NCI-H82 treated with DMSO at 0.1 percent for 48 hours (cell line): ENCODE results near the gene SLC45A3.

Experiments
- DNase-seq: peaks from one replicate; lab custom pipeline; 2025; ENCODE audit not compliant: unreplicated experiment; lab: John Stamatoyannopoulos, UW

Gene SLC45A3

DNA sequence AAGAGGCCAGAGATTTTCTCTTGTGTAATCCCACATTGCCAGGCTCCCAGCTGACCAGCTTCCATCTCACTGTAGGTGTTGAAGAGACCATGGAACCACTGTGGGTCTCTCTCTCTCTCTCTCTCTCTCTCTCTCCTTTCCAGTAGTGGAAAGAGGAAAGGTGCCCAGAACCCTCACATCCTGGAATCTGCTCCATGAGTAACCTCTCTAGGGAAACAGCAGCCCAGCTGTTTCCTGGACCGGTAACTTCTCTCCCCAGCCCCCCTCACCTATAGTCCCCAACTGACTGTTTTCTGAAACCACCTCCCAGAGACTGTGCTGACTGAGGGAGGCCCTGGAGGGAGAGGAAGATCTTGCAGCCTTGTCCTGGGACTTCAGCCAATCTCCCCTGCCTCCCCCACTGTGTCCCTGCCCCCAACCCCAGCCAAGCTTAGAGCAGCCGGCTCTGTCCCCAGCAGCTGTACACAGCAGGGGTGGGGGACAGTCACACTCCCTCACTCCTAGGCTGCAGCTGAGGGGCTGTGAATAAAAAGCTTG is 20.6 kb upstream of the SLC45A3 start:
- DNase-seq, result no peak

DNA sequence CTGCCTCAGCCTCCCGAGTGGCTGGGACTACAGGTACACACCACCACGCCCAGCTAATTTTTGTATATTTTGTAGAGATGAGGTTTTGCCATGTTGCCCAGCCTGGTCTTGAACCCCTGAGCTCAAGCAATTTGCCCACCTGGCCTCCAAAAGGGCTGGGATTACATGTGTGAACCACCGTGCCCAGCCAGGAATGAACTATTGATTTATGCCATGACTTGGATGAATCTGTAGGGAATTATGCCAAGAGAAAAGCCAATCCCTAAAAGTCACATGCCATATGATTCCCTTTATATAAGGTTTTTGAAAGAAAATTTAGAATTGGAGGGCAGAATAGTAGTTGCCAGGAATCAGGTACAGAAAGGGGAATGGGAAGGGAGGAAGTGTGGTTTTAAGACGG is 19.1 kb upstream of the SLC45A3 start:
- DNase-seq, result no peak

DNA sequence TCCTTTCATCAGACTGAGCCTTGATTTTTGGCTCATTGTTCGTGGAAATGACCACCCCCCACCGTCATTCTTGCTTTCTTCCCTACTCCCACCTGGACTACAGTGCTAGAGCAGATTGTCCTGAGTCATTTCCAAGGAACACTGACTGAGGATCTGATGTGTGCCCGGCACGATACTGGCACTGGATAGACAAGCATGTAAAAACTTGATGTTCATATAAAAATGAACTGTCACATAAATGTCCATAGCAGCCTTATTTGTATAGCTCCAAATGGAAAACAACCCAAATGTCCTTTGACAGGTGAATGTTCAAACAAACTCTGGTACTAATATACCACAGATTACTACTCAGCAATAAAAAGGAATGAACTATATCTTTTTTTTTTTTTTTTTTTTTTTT is 18.6 kb upstream of the SLC45A3 start:
- DNase-seq, result no peak

- no peak for DNase-seq
Observed at GRCh38 chr1:205693421-205693991, 13.2 kb upstream of the SLC45A3 start.

GRCh38 chr1:205692423-205692822 is 12.1 kb upstream of the SLC45A3 start:
- DNase-seq, result no peak

DNA sequence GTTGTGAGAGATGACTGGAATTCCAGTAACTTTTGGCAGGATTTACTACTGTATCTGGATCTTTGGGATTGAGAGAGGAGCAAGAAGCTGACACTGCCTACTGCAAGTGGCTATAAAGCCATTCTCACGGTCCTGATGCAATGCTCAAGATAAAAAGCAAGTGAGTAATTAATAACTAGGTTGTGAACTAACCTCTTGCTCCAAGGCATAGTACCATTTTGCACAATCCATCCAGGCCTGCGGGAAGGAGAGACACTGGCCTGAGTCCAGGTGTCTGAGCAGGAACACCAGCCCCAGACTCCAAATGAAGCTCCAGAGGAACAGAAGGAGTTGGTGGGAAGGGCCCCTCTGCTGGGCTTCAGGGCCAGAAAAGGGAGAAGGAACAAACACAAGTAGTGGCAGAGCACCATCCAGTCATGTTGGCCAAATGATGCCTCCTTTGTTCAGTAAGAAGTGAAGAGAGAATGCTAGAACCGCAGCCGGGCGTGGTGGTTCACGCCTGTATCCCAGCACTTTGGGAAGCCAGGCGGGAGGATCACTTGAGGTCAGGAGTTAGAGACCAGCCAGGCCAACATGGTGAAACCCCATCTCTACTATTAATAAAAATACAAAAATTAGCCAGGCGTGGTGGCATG is 9.9 kb upstream of the SLC45A3 start:
- no peak for DNase-seq

DNA sequence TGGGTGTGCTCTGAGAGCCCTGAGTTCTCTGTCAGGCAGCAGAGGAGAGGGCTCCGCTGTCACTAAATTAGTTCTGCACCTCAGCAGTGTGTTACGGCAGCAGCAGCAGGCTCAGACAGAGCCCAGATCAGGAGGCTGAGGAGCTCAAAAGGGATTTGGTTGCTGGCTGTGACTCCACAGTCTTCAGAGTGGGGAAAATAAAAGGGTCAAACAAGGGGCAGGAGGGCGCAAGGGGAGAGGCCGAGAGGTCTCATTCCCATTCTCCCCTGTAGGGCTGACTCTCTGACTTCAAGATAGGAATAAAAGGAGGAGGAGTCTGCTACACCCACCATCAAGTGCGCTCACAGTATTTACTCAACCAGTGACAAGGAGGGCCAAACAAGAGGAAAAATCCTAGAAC is 9.2 kb upstream of the SLC45A3 start:
- DNase-seq, result peak; percentile 51

- no peak for DNase-seq
Observed at GRCh38 chr1:205688171-205689080, 8.1 kb upstream of the SLC45A3 start.

GRCh38 chr1:205687242-205687641 is 6.9 kb upstream of the SLC45A3 start:
- peak; percentile 29 for DNase-seq

DNA sequence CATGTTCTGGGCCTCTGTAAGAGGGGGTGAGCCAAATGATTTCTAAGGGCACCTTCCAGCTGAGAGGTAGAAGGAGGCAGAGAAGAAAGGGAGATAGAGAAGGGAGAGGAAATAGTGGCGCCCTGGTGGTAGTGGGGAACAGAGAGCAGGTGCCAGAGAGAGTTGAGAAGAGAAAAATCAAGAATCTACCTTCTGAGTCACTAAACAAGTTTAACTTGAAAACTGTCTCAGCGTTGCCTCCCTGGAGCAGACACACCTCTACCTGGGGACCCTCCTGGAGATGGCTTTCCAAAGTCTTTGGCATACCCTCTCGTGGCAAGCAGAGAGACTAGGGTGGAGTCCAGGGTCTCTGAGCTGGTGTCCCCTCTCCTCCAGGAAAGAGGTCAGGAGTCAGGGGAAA is 1.1 kb upstream of the SLC45A3 start:
- no peak for DNase-seq

- no peak for DNase-seq
Observed at GRCh38 chr1:205678286-205679111, 1.8 kb downstream of the SLC45A3 start.

DNA sequence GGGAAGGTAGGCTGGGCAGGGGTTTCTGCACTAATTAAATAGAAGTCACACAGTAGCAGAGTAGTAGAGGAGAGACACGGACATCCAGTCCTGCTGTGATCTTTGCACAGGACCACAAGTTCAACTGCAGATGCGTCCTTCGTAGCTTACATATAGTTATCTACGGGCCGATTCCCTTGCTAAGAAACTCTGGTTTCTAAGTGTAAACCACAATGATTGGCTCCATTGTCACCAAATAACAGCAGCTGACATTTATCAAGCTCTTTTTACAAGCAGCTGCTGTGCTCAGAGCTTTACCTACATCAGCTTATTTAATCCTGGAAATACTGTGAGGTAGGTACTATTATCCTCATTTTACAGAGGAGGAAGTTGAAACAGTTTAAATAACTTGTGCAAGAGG is 3.1 kb downstream of the SLC45A3 start:
- no peak for DNase-seq

- no peak for DNase-seq
Observed at GRCh38 chr1:205676597-205676996, 3.7 kb downstream of the SLC45A3 start.

GRCh38 chr1:205676002-205676401 is 4.3 kb downstream of the SLC45A3 start:
- no peak for DNase-seq

DNA sequence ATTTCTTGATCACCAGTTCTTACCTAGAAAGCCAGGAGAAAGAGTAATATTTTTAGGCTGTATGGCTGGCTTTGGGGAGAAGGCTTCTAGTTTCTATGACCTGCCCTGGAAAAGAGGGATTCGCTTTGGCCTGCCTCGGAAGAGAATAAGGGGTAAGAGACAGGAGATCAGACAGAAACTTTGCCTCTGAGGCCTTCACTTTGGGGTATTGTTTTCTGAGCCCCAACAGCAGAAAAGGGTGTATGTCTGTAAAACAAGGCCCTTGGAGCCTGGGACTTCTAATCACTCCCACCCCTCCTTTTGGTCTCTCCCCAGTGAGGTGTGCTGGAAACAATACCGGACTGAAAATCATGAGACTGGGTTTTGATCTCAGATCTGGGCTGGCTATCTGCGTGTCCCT is 5.1 kb downstream of the SLC45A3 start:
- DNase-seq, result no peak

GRCh38 chr1:205672970-205673369 is 7.3 kb downstream of the SLC45A3 start:
- no peak for DNase-seq

DNA sequence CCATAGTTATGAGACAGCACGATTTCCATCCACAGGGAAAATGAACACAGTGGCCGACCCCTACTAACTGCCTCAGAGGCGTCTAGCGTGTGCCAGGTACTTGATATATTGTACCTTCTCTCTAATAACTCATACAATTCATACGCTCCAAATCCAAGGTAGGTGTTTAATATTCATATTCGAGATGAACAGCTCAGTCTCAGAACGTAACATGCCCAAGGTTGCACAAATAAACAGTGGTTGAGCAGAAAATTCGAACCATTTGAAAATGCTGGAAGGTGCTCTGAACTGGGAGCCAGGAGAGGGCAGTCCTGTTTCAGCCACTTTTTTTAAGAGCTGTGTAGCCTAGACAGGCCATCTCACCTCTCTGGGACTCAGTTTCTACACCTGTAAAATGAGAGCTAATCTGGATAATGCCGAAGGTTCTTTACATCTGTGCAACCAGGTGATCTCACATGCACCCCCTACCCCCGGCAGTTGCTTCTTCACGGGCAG is 7.9 kb downstream of the SLC45A3 start:
- no peak for DNase-seq

DNA sequence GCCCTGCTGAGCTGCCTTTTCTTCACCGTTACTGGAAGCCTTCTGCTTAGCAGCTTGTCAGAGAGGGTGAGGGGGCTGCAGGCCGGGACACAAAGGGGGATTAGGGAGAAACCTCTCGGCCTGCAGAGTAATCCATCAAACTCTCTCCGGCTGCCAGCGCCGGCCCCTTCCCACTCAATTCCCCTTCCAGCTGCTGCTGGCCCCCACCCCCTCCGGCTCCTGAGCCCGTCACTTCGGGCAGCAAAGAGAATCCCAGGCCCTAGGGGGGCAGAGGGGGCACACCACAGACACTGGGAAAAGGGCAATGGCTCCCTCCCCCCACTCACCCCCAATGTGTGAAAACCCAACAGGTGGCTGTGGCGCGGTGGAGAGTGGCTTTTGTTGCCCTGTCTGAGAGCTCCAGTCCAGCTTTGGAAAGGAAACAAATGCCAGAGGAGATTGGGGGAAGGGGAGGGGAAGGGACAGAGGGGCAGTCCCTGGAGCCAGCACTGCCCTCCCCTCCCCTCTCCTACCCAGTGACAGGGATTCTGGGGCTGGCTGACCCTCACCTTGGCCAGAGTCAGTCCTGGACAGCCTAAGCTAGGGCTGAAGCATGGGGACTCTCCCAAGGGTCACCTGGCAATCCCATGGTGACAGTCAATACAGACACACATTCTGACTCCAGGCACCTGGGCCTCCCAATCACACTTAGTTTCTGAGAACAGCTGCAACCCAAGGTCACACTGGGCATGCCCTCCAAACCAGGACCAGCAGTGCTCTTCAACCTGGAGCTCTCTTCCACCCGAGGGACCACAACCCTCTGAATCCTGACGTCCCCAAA is 9.5 kb downstream of the SLC45A3 start:
- peak; percentile 94 for DNase-seq

- DNase-seq, result no peak
Observed at GRCh38 chr1:205670150-205670446, 10.2 kb downstream of the SLC45A3 start.
